ENCODE data around the gene ICOSLG. TPM values are rescaled to one million over a fixed set of nuclear protein-coding genes. Genes with fewer than 3 reads are reported as not detected.

ICOSLG gene
- total and polyA plus RNA-seq, 2 of the 13 experiments (the other 11 are each of a cell fraction or from before 2014, with no cell fraction given): 0.51 to 1.3 TPM

- CTCF ChIA-PET (ENCODE audit: low intra/inter-chr PET ratio, low total read pairs): no interaction called here
Measured at GRCh38 chr21:44269090-44269489, 28.3 kb upstream of the ICOSLG start.

More at GRCh38 chr21:44269090-44269489, 28.3 kb upstream of the ICOSLG start:
- DNase-seq (ENCODE audit: low spot score) (no peak), FAIRE-seq (no peak), ATAC-seq (no peak)
- intact Hi-C loops (cut with micrococcal nuclease; ENCODE audit: unreplicated experiment): no loop called here
- Histone ChIP-seq H3K79me2 (ENCODE audit: insufficient read depth, low read length) (no peaks in the 10 kb centered on the region), H3K9me3 (ENCODE audit: low read length) (no peaks in the 10 kb centered on the region), H3K4me1 (ENCODE audit: insufficient read depth, low read length) (peaks cover 18% of the 10 kb centered on the region), H3K4me3 (replicated peaks in 1 of 3; ENCODE audit: insufficient read depth in 1 of 3, low read depth in 2 of 3, low read length in 3 of 3) (no peak overlapping the region), H3K27me3 (ENCODE audit: control insufficient read depth in 1 of 2, insufficient read depth in 2 of 2, low read length in 2 of 2) (peaks cover 0 to 1% of the 10 kb centered on the region in 2 experiments; a peak in 1 of 5 replicates), H3K9ac (ENCODE audit: insufficient read depth, low read depth, low read length) (no peak overlapping the region), H3K4me2 (ENCODE audit: low read depth, low read length) (no peak overlapping the region), H4K20me1 (ENCODE audit: insufficient read depth, low read length) (no peaks in the 10 kb centered on the region), H2AFZ (ENCODE audit: low read length) (no peak overlapping the region), H3K27ac (ENCODE audit: extremely low read length, insufficient read depth, low read length) (no peak overlapping the region), H3K36me3 (replicated peaks in 1 of 2; ENCODE audit: control insufficient read depth in 1 of 2, insufficient read depth in 2 of 2, low read length in 2 of 2) (no peaks in the 10 kb centered on the region)
- no TSS peak for BruUV-seq (replicated peaks)
- no peak for TF ChIP-seq RERE (CRISPR knock-in tag; IDR thresholded peaks at IDR 0.05; ENCODE audit: low read depth)
- TF ChIP-seq PPARG (CRISPR knock-in tag; conservative IDR thresholded peaks at IDR 0.05): no peak
- no peak for TF ChIP-seq ZNF20 (CRISPR knock-in tag; IDR thresholded peaks at IDR 0.05)
- TF ChIP-seq MED1 (CRISPR knock-in tag; IDR thresholded peaks at IDR 0.05): no peak
- TF ChIP-seq ZNF441 (CRISPR knock-in tag; IDR thresholded peaks at IDR 0.05; ENCODE audit: borderline replicate concordance): no peak
- TF ChIP-seq XBP1 (CRISPR knock-in tag; IDR thresholded peaks at IDR 0.05): no peak
- no peak for TF ChIP-seq PRMT3 (CRISPR knock-in tag; IDR thresholded peaks at IDR 0.05; ENCODE audit: borderline replicate concordance, low read depth)
- no peak for TF ChIP-seq MTF2 (CRISPR knock-in tag; IDR thresholded peaks at IDR 0.05; ENCODE audit: borderline replicate concordance)
- TF ChIP-seq ZFAT (CRISPR knock-in tag; conservative IDR thresholded peaks at IDR 0.05): no peak
- TF ChIP-seq TARDBP (CRISPR knock-in tag; IDR thresholded peaks at IDR 0.05): no peak
- TF ChIP-seq SIX1 (CRISPR knock-in tag; IDR thresholded peaks at IDR 0.05; ENCODE audit: borderline replicate concordance): no peak
- no peak for TF ChIP-seq MYC (CRISPR knock-in tag; IDR thresholded peaks at IDR 0.05; ENCODE audit: borderline replicate concordance)
- no peak for TF ChIP-seq ZNF503 (CRISPR knock-in tag; IDR thresholded peaks at IDR 0.05)
- no peak for TF ChIP-seq SRY (CRISPR knock-in tag; IDR thresholded peaks at IDR 0.05)
- WGBS (ENCODE audit: low lambda C conversion rate): 53% methylated on average over 8 of the region's 8 CpGs
- in situ Hi-C loops (cut with HindIII; ENCODE audit: extremely low pct_ligation_motif_present, low pct_unique_long_range_greater_than_20kb): no loop called here
- POLR2A ChIA-PET: no interaction called here
